GM12801 (cell line): ENCODE results near the gene CAMTA1.

Source experiments
- TF ChIP-seq, protein P1 (sequence below): IDR thresholded peaks from one replicate; pipeline ENCODE4 v1.5.1; 2011; ENCODE audit warnings: control low read depth; ENCODE audit not compliant: insufficient read length; ENCODE audit errors: extremely low read depth

CAMTA1 gene

DNA sequence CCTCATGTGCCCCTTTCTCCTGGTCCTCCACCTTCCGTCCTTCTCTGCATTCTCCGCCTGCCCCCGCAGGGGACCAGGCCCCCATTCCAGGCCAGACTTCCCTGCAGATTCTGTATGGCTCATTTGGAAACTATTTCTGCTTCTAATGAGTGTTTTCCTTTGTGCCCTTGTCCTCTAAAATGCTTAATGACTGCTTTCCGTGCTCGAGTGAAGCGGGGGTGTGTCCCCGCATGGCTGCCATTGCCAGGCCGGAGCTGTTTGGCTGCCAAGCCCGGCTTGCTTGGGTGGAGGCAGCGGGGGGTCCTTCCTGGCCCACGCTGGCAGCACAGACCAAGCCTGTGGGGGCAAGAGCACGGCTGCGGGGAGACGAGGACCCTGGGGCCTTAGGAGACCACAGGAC is 686.6 kb downstream of the CAMTA1 start:
- TF ChIP-seq, protein P1, sequence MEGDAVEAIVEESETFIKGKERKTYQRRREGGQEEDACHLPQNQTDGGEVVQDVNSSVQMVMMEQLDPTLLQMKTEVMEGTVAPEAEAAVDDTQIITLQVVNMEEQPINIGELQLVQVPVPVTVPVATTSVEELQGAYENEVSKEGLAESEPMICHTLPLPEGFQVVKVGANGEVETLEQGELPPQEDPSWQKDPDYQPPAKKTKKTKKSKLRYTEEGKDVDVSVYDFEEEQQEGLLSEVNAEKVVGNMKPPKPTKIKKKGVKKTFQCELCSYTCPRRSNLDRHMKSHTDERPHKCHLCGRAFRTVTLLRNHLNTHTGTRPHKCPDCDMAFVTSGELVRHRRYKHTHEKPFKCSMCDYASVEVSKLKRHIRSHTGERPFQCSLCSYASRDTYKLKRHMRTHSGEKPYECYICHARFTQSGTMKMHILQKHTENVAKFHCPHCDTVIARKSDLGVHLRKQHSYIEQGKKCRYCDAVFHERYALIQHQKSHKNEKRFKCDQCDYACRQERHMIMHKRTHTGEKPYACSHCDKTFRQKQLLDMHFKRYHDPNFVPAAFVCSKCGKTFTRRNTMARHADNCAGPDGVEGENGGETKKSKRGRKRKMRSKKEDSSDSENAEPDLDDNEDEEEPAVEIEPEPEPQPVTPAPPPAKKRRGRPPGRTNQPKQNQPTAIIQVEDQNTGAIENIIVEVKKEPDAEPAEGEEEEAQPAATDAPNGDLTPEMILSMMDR, result no peak

DNA sequence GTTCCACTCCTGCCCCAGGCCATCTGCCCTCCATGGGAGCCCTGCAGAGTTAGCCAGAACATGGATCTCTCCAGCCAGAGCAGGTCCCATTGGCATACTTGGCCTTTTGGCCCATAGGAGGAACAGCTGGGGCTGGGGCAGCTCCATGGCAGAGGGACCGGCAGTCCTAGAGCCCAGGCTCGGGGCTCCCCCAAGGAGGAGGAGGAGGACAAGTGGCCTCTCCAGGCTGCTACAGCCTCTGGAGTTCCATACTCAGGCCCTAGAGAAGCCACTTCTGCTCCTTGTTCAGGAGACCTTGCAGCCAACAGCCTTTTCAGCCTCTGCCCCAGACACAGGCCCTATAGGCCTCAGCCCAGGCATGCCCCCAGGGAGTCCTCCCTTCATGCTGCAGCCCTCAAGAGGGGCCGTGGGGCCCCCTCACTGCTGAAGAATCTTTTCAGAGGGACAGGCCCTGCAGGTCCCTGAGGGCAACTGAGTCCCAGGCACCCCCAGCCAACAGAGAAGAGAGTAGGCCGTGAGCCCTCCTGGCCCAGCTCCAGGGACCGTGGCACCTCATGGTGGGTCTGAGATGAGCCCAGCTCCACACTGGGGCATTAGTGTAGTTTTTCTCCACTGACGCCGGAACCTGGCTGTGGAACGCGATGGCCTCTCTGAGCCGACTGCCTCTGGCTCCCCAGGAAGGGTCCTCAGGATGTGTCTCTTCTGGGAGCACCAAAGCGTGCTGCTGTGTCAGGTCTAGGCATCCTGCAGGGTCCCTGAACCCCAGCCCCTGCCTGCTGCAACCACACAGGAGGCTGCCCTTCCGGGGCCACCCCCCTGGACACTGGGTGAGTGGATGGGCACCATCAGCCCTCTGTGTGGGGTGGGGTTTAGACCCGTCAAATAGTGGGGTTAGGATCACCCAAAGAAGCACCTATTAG is 688.2 kb downstream of the CAMTA1 start:
- TF ChIP-seq, protein P1, result no peak

DNA sequence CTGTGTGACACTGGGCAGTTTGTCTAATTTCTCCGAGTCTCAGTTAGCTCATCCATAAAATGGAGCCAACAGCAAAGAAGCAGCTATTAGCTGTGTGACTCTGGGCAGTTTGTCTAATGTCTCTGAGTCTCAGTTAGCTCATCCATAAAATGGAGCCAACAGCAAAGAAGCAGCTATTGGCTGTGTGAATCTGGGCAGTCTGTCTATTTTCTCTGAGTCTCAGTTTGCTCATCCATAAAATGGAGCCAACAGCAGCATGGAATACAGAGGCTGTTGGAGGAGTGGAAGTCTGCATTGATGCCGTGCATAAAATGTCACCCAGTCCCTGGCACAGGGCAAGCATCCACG is 688.9 kb downstream of the CAMTA1 start:
- TF ChIP-seq, protein P1, result no peak

DNA sequence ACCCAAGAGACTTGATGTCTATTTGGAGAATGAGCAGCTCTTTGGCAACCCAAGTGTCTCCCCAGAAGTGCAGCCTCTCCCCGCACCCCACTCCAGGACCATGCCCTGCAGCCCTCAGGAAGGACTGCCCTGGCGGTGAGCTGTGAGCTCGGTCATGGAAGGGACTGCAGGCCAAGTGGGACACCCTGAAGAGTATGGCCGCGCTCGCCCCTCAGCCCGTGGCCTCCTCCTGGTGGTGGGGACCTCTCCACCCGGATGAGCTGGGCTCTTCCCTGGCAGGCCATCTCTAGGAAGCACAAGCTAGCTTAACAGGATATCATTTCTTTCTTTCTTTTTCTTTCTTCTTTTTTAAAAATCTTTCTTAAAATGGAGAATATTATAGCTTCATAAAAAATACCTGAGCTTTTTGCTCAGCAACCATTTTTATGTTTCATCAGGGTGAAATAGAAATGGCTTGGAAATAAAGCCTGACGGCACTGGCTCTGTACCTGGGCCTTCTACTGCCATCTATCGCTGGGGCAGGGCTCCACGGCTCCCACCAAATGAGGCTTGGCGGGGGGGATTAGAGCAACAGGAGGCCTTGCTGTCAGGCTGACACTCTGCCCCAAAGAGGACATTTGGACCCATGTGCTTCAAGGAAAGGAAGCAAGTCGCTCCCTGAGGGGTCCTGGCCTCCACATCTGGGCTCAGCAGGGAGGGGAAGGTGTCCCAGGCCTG is 689.7 kb downstream of the CAMTA1 start:
- TF ChIP-seq, protein P1, result no peak

DNA sequence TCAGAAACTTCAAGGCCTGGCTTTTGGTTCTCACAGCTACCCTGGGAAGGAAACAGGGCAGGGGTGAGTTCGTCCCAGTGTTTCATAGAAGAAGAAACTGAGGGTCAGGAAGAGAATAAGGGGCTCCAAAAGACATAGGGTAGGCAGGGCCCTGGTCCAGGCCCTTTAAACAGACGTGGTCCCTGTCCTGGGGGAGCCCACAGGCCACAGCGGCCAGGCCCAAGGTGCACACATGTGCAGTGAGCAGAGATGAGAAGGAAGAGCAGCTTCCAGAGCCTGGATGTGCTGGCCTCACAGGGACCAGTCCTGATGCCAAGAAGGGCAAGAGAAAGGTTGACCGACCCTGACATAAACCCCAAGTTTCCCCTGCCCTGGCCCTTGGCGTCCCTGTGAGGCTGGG is 690.4 kb downstream of the CAMTA1 start:
- TF ChIP-seq, protein P1, result no peak

DNA sequence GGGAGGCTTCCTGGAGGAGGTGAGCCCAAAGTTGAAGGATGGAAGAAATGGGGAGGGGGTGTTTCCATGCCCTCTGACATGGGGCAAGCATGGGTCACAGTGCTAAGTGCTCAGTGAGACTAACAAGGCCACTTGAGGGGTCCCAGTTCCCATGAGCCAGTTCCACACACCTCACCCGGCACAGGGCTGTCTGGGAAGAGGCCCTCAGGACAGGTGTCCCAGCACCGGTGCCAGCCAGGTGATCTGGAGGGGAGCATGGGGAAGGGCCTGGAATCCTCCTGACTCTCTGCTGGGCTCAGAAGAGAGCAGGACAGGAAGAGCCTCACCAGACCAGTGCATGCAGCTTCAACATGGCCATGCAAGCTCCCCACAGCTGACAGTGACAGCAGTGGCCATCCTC is 691.1 kb downstream of the CAMTA1 start:
- TF ChIP-seq, protein P1, result no peak

DNA sequence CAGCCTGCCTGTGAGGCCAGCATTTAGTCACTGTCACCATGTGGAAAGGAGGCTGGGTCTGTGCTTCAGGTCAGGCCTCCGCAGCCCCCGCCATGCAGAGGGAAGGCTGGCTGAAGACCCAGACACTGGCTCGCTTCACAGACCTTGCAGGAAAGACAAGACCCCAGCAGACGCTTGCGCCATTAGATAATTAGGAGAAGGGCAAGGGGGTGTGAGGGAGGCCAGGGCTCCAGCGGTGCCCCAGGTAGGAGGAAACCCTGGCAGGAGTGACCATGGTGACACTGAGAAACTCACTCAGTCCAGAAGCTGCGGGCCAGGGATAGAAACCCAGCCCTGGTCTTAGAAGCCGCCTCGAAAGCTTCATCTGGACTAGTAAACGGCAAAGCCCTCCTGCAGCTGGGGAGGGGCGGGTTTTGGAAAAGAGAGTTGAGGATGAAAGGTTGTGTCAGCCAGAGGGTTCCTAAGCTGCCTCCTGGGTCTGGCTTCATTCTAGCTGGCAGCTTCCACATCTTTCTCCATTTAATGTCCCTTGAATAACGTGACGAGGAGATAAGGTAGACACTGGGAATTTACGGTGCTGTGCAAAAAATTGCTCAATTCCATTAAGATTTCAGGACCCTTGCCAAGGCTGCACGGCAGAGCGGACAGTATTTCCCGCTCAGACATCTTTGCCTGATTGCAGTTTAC is 691.8 kb downstream of the CAMTA1 start:
- TF ChIP-seq, protein P1, result no peak
